NCI-H2227 (cell line): ENCODE results near the gene JARID2.
"Not testable (repeated sequence)": the region's sequence is repeated elsewhere in the genome, so short reads cannot be mapped to it uniquely, and the experiment has no call there.

ENCODE experiments used
- DNase-seq: peaks from one replicate; lab custom pipeline; 2025; ENCODE audit not compliant: unreplicated experiment; lab: John Stamatoyannopoulos, UW

The JARID2 gene

DNA sequence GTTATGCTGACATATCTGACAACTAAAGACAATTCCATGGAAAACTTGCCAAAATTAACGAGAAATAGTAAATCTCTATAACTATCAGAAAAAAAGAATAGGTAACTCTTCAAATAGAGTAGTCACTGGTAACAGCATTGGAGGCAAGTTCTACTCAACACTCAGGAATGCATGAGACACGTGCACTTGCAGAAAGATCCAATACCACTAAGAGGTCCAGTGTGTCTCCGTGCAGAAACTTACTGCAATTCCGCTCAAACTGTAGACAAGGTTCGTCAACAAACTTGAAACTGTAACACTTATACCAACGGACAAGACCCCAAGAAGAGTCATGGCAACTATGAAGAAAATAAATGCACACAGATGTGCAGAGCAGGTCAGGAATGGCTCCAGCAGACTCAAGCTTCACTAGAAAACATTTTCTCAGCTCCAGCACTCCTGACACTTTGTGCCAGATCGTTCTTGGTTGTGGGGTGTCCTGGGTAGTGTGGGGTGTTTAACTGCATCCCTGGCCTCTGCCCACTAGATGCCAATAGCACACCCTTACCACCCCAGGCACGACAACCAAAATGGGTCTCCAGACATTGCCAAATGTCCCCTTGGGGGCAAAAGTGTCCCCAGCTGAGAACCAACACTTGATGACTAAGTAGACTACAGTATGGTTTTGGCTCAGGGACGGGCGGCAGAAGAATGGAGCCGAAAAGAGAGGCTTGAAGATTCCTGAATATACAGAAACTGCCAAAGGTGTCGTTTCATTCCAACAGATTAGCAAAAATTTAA is 282.2 kb downstream of the JARID2 start:
- no peak for DNase-seq

DNA sequence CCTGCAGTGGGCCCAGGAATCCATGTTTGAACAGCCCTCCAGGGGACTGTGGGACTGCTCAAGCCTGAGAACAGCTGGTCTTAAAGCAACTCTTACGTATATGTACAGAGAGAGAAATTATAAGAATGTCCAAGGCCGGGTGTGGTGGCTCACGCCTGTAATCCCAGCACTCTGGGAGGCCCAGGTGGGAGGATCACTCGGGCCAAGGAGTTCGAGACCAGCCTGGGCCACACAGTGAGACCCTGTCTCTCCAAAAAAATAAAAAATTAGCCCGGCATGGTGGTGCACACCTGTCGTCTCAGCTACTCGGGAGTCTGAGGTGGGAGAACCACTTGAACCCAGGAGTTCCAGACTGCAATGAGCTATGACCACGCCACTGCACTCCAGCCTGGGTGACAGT is 283.0 kb downstream of the JARID2 start:
- DNase-seq, result no peak

DNA sequence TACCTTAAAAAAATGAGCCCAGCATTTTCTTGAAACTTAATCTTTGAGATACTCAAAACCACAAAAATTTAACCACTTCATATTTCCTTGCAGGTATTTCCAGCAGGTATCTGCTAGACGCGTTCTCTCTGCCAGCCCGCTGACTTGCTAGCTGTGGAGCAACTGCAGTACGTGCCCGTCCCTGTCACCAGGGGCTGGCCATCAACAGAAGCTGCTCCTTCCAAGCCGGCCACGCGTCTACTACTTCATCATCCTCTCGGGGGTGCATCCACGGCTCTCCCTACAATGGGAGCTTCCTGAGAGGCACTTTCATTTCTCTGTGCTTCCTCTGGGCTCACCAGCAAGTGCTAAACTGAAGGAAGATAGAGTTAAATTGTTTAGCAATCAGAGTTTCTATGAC is 284.5 kb downstream of the JARID2 start:
- no peak for DNase-seq

DNA sequence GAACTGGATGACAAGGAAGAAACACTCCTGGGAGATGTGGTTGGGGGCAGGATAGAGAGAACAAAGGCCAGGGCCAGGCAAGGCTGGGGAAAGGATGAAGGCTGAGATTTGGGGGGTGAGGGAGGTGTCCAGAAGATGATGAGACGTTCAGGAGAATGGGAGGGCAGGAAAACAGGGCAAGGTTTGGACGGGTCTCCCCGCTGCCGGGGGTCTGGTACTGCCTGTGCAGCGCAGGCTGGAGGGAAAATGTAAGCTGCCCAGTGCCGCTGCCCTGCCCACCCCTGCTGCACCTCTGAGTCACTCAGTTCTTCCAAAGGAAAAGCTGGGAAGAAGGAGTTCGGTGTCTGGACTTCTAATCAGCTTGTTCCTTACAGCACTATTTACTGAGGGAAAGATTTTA is 286.1 kb downstream of the JARID2 start:
- DNase-seq, result no peak

DNA sequence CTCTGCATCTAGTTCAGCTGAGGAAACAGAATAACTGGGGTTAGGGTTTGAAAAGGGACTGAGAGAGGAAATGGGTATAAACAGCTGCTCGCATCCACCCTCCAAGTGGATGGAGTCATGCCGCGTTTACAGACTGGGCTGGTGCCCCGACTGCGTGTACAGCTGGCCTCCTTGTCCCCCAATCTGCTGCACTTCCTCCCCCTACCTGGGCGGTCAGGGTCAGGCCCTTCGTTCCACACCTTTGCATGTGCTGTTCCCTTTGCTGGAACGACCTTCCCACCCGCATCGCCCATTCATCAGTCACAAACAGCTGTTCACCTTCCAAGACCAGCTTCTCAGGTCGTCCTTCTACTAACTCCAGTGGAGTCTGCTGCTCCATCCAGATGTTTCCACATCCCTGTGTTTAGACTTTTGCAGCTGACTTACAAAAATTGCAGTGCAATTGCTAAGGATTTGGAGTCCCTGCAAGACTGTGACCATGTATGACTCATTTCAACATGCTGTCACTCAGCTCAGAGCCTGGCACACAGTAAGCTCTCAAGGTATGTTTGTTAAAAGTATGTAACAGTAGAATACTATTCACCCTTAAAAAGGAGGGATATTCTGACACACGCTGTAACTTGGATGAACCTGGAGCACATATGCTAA is 287.6 kb downstream of the JARID2 start:
- DNase-seq, result no peak

DNA sequence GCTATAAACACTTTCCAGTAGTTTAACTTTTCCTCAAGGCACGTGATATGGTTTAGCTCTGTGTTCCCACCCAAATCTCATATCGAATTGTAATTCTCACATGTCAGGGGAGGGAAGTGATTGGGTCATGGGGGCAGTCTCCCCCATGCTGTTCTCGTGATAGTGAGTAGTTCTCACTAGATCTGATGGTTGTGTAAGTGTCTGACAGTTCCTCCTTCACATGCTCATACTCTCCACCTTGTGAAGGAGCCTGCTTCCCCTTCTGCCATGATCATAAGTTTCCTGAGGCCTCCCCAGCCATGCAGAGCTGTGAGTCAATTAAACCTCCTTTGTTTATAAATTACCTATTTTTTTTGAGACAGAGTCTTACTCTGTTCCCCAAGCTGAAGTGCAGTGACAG is 289.1 kb downstream of the JARID2 start:
- DNase-seq, result no peak

DNA sequence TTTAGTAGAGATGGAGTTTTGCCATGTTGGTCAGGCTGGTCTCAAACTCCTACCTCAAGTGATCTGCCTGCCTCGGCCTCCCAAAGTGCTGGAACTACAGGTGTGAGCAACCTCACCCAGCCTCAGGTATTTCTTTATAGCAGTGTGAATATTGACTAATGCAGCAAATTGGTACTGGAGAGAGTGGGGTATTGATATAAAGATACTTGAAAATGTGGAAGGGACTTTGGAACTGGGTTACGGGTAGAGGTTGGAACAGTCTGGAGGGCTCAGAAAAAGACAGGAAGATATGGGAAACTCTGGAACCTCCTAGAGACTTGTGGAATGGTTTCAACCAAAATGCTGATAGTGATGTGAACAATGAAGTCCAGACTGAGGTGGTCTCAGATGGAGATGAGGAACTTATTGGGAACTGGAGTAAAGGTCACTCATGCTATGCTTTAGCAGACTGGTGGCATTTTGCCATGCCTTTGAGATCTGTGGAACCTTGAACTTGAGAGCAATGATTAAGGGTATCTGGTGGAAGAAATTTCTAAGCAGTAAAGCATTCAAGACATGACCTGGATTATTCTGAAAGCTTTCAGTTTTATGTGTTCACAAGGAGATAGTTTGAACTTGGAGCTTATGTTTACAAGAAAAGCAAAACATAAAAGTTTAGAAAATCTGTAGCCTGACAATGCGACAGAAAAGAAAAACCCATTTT is 289.8 kb downstream of the JARID2 start:
- DNase-seq, result no peak

DNA sequence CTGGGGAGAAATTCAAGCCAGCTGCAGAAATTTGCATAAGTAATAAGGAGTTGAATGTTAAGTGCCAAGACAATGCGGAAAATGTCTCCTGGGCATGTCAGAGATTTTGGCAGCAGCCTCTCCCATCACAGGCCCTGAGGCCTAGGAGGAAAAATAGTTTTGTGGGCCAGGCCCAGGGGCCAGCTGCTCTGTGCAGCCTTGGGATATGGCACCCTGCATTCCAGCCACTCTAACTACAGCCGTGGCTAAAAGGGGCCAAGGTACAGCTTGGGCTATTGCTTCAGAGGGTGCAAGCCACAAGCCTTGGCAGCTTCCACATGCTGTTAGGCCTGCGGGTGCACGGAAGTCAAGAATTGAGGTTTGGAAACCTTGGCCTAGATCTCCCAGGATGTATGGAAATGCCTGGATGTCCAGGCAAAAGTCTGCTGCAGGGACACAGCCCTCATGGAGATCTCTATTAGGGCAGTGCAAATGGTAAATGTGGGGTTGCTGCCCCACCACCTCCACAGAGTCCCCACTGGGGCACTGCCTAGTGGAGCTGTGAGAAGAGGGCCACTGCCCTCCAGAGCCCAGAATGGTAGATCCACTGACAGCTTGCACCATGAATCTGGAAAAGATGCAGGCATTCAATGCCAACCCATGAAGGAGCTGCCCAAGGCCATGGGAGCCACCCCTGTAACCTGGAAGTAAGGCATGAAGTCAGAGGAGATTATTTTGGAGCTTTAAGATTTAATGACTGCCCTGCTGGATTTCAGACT is 290.5 kb downstream of the JARID2 start:
- DNase-seq, result no peak

DNA sequence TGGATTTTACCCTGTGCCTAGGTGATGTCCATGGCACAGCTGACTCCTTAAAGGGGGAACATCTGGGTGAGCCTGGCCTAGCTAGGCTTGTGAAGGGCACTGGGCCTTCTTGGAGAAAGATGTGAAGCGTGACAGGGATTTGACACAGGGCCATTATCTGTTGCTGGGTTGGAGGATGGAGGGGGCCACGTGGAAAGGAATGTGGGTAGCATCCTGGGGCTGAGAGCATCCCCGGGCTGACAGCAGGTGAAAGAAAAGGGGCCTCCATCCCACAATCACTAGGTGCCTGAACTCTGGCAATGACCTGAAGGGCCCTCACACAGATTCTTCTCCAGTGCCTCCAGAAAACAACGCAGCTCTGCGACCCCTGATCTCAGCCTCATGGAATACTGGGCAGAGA is 292.2 kb downstream of the JARID2 start:
- no peak for DNase-seq

DNA sequence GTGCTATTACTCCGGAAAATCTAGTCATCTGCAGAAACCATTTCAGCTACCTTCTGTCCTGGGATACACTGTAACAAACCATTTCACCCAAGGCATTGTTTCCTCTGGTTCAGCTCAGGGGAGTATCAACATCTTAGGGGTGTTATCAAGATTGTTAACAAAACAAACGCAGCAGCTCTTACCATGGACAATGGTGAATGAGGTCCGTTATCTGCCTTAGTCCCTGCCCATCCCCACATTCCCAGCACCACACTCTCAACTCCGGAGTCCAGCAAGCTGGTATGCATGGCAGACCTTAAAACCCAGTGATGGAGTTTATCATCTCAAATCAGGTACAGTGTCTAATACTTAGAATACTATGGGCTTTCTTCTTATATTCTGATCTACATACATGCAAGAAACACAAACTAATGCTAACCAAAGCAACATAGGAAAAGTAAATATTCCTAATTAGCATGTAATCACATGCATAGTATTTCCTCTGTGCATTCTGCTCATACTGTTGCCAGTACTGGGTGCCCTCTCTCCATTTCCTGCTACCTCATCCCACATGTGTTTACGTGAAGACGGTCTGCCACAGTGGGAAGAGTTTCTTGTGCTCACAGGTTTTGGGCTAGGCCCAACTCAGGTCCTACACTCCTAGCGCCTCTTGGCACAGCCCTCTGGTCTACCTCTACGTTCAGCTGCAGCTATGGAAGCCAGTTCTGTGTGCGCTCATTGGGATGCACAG is 293.1 kb downstream of the JARID2 start:
- DNase-seq, result no peak

DNA sequence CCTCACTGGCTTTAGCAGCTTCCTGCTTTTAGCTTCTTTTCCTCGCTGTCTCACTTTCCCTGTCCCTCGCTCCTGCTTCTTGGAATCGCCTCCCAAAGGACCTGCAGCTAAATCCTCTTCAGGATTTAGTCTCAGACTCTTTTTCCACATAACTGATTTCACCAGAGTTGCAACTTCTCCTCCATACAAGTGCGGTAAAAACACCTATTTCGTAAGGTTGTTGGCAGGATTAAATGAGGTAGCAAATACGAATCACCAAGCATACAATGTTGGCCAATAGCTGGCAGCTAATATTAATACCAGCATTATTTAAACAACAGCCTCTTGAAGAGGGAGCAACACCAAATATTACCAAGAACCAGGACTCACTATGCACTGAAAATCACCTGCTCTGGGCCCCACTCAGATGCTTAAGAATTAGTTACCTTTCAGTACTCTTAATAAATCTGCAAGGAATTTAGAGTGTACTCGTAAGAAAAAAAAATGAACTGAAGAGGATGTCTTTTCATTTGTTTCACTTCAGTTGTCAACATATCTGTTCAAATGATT is 293.9 kb downstream of the JARID2 start:
- no peak for DNase-seq

DNA sequence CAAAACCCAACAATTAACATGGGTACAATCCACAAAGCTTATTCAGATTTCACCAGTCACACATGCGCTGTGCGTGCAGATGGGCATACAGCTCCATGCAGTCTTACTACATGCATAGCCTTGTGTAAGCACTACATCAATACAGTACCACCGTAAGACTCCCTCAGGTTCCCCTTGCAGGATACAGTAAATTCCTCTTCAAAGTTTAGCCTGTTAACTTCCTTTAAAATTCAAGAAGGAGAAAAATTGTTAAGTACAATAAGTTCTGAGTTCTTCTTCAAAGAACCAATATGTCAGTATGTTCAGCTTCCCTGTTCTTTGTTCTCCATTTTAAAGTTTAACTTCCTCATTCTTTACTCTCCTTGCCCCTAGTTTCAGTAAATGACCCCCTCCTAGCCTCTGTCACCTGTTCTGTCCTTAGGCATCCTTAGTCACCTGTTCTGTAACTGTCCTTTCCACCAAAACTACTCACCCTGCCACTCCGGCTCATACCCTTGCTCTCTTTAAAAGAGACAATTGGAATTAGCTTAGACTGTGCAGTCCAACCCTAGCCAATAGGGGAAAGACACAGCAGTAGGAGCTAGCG is 297.6 kb downstream of the JARID2 start:
- DNase-seq, result not testable (repeated sequence)

DNA sequence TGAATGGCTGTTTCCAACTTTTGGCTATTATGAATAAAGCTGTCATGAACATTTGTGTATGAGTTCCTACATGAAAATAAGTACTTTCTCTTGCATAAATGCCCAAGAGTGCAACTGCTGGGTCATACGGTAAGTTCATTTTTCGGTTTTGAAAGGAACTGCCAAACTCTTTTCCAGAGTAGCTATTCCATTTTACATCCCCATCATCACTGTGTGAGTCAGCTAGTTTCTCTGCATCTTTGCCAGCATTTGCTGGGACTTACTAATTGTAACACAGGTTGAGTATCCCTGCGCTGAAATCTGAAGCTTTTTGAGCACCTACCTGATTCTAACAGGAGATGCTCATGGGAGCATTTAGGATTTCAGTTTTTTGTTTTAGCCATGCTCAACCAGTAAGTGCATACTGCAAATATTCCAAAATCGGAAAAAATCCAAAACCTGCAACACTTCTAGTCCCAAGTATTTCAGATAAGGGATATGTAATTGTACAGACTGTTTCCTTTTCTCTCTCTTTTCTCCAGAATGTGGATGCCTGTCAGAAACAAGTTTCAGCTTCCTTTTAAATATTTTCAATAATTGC is 298.5 kb downstream of the JARID2 start:
- DNase-seq, result no peak

DNA sequence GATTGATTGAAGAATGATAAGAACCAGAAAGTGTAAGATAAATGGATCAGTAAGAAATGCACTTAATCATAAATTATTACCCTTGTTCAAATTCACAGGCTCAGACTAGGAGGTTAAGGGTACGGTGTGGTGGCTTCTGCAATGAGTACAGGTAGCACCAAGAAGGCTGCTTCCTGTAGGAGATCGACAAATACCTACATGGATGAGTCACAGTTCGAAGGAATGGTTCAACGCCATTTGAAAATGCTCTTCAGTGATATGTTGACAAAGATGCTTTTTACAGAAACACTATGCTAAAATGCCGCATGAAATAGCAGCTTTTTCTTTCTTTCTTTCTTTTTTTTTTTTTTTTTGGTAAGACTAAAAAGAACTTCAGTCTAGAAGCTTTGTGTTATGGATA is 300.7 kb downstream of the JARID2 start:
- no peak for DNase-seq

DNA sequence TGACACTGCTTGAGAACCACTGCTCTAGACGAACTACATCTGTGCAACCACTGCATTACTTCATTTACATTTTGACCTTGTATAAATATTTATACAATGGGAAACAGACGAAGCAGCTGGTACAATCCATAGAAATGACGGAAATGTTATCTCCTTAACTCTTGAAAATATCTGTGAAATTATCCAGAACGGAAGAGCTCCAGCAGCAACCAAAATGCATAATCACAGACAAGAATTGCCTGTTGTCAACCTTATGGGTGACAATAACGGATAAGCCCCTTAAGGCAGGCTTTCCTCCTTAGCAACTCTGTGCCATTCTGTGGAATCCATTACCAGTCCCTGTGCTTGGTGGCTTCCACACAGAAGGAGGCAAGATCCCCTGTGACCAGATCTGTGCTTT is 301.5 kb downstream of the JARID2 start:
- no peak for DNase-seq

DNA sequence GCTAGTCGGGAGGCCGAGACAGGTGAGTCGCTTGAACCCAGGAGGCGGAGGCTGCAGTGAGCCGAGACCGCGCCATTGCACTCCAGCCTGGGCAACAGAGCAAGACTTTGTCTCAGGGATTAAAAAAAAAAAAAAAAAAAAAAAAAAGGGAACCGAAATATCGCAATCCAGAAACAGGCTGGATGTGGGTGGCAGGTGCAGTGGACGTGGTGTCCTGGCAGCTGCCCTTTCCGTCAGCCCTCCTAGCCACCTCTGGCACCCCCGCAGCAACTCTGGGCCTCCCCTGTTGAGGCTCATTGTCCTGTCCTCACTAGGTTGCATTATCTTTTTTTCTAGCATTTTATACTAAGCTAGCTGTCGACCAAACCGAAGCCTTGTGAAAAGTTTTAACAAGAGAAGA is 303.5 kb downstream of the JARID2 start:
- DNase-seq, result no peak

DNA sequence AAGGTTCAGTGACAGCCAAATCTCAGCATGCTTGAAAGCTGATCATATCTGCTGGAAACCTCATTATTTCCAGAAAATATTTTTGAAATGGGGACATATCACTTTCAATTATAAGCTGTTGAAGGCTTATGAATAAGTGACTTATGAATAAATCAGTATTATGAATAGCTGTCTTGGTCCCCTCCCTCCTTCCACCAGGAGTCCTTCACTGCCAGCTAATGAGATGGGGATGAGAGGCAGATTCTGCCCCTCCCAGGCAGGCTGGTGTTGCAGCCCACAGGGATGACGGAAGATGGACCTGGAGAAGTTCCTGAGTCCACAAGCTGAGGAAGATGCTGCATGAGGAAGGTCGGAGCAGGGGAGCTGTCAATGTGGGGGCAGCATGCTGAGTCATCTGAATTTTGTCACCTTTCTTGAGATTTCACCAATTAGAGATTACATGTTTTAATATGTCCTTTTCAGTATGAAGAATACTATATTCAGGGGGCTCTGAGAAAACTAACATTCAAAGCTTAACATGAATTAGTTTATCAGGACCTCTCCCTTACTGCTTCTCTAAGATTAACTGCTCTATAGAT is 304.8 kb downstream of the JARID2 start:
- no peak for DNase-seq

DNA sequence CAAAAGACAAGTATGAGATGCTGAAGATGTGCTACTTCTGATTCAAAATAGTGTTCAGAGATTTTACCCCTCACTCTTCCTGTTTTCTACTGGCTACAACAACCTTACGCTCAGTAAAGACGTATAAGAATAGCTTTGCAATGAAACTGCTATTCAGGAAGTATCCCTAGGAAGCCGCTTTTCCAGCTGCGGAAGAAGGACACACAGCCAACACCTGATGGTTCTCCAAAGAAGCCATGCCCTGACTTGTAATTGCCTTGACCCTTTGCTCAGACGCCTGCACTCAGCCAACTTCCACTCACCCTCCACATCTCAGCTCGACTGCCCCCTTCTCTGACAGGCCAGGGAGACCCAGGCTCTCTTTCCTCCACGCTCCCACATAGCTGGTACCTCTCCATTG is 305.4 kb downstream of the JARID2 start:
- no peak for DNase-seq

DNA sequence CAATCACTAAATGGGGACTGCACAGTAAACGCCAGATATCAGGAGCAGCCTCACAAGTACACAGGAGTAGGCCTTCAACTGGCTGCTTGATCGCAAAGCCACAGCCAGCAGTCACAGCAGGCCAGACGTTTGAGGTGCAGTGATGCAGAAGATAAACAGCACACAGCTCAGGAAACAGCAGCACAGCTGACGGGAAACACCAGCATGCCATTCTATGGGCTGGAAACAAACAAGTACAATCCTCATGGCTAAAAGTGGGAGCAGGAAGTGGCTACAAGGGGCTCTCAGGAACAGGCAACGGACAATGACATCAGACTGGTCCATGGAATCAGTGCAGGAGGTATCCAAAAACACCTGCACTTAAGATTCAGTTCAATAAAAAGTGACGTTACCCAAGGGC is 305.9 kb downstream of the JARID2 start:
- no peak for DNase-seq
